NCI-H2196 treated with DMSO at 0.1 percent for 48 hours (cell line): Measurements from ENCODE around the gene ACSS1.

ENCODE experiments used
- DNase-seq: peaks from one replicate; lab custom pipeline; 2025; ENCODE audit not compliant: unreplicated experiment; lab: John Stamatoyannopoulos, UW

ACSS1 gene

DNA sequence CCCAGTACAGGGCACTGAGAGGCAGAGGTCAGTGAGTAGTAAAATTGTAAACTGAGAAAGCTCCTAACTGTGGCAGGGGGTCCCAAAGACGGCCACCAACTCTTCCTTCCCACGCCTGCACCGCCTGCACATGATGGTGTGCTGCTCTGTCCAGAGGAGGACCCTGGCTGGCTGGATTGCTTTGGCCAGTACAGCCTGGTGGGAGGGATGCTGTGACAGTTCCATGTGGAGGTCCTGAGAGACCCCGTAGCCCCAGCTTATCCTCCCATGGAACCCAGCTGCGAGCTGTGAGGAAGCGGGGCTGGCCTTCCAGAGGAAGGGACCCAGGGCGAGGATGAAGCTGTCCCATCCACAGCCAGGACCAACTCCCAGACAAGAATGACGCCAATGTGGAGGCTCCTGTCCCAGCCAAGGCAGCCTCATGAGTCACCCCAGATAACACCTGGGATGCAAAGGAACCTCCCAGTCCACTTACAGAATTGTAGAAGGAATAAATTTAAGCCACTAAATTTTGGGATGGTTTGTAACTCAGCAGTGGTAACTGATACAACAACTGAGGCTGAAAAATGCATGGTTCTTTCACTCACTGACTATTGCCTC, 2.0 kb upstream of the ACSS1 start:
- DNase-seq = no peak

DNA sequence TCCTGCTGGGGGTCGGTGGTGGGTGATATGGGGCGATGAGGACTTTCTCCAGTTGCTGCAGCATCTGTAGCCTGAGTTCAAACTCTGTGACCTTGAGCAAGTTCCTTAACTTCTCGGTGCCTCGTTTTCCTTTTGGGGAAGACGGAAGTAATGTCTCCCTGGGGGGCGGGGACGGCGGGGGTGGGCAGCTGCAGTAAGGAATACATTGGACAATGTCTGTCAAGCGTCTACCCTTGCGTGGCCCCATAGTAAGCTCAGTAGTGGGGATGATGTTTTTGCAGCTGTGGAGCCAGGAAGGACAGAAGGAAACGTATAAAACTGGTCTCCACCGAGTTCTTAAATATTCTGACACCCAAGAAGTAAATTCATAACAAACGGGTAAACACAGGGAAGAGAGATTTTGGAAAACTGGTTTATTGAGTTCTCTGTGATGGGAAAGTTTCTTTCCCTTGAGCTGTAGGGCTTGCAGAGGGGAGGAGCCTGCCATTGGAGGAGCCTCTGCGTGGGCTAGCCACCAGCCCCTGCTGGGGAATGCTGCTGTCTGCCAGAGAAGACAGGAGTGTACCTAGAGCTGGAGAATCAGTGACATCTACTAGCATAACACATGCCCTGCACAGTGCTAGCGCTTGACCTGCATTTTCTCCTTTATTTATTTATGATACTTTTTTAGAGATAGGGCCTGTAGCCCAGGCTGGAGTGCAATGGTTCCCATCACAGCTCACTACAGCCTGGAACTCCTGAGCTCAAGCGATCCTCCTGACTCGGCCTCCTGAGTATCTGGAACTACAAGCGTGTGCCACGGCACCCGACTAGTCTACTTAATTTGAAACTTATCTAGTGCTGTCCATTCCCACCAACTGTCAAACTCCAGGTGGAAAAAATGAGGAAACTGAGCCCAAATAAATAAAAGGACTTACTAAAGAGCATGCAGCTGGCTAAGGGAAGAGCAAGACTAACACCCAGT, 1.2 kb upstream of the ACSS1 start:
- no peak for DNase-seq

GRCh38 chr20:25057234-25058050, 497 bp downstream of the ACSS1 start:
- no peak for DNase-seq

DNA sequence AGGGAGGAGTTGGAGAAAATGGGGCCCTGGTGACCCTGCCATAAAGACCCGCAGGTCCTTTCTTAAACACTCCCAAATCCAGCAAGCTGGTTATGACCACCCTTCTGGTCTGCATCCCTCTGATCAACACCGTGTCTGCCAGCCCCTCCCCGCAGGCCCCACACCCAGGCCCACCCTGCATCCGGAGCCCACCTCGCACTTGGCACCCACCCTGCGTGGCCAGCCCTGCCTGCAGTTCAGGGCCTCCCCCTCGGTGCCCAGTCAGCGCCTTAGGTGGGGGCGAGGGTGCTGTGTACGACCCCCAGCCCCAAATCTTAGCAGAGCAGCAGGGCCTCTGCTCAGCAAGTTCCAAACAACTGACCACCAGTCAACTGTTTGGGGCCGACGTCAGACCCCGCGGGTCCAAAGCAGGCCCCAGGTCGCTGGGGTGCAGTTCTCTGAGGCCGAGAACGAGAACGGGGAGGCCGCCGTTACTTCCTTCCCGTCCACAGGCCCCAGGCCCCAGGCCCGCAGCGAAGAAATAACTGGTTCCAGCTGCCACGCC, 1.2 kb downstream of the ACSS1 start:
- DNase-seq = no peak

GRCh38 chr20:25055711-25056495, 2.0 kb downstream of the ACSS1 start:
- no peak for DNase-seq

GRCh38 chr20:25054995-25055629, 2.8 kb downstream of the ACSS1 start:
- DNase-seq = no peak

DNA sequence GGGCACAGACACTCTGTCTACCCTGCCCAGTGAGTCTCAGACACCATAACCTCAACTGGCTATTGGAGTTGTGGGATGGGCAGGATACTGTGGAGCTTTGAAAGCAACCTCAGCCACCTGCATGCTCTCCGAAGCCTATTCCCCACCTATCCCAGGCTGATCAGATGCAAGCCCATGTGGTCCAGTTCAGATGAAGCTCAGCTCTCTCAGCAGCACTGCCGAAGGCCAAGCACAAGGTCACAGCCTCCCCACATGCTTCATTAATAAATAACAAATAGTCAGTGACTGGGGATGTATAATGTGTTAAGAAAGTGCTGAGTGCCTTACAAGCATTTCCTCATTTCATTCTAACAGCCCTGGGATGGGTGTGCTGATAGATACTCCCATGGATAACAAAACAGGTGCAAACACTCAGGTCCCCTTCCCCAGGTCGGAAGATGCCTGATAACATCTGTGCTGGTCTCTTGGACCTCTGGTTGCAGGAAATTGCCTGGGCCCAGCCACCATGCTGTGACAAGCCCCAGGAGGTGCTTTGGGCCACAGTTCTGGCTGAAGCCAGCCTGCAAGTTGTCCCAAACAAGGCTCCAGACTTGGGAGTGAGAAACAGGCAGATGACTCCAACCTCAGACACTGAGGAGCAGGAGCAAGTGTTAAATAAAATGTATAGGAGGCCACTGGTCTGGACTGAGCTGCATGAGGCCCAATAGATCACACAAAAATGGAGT, 3.7 kb downstream of the ACSS1 start:
- DNase-seq = no peak

DNA sequence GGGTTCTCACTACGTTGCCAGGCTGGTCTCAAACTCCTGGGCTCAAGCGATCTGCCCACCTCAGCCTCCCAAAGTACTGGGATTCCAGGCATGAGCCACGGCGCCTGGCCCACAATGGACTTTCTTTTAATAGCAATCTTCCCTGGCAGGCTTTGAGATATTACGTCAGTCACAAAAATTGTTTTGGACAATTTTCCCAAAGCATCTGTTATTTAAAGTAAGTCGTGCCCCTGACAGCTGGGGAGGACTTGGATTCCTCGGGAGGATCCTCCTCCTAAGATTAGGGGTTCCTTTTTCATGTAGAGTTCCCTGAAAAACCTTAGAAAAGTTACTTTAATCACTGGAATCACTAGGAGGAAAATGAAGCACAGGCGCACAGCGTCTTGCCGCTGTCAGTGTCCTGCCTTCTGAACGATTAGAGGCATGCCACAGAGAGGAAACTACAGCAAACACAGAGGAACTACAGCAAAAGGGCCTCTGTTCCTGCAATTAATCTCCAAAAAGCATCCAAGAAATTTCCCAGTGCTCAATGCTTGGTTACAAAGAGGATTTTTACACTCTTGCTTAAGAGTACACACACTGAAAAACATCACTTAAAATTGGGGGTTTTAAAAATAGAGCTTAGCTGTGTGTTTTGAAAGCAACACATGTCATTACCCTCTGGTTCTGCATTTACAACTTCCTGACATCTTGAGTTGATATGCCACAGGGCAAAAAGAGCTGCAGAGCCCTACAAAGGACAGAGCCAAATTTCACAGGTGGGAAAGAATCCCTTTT, 4.5 kb downstream of the ACSS1 start:
- no peak for DNase-seq

GRCh38 chr20:25052255-25053194, 5.4 kb downstream of the ACSS1 start:
- DNase-seq = no peak

DNA sequence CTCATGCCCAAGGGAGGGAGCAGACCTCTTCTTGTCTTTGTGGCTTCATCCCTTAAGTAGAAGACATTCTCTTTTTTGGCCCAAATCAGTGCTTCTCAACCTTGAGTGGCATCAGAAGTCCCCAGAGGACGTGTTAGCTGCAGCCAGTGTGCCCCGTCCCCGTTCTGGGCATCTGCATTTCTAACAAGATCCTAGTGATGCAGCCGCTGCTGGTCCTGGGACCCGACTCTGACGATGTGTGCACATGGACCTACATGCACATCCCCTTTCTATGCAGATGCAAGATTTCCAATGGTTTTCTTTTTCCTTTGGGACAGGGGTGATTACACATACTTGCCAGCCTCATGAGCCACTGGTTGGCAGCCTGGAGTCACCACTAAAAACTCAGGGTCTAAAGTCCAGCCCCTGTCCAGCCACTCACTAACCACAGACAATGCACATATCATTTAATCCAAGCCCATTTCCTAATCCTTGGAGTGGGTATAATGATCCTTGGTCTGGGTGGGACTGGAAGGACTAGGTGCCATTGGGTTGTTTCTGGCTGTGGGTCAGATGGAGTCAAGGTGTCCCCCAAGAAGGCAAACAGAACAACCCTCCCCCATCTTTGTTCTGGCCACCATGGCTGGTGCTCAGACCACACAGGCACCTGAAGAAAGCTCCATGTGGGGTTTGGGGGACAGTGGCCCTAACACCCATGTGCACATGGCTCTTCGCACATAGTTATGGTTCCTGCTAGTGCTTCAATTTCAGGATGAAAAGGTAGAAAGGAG, 6.4 kb downstream of the ACSS1 start:
- DNase-seq = no peak

DNA sequence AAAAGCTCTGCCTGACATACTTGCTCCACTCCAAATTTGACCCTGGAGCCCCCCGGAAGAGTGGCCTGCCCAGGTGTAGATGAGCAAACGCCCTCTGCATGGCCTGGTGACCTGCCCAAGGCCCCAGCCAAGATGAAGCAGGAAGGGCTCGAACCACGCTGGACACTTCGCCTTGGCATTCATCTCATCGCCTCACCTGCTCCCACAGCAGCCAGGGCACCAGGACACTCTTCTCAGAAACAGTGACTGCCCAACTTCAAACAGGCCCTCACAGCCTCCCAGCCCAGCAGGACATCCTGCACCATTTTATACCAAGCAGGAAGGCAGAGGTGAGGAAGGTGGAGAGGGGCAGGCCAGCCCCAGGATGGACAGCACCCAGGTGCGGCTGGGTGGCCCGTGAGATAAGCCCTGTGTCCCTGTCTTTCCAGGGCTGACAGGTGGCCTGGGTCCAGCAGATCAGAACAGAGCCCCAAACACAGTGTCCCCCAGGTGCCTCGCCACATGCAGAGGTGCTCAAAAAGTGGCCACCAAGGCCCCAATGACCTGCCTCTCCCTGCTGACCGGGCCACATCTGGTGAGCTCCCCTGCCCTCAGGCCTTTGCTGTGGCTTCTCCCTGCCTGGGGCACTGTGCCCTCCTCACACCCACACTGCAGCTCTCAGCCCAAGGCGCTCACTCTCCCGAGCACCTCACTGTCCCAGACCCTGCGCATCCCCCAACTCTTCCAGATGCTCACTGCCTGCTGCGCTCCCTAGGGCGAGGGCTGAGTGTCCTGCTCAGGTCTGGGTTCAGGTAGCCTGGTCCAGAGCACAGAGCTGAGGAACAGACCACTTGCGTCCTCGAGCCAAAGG, 7.2 kb downstream of the ACSS1 start:
- DNase-seq = no peak

DNA sequence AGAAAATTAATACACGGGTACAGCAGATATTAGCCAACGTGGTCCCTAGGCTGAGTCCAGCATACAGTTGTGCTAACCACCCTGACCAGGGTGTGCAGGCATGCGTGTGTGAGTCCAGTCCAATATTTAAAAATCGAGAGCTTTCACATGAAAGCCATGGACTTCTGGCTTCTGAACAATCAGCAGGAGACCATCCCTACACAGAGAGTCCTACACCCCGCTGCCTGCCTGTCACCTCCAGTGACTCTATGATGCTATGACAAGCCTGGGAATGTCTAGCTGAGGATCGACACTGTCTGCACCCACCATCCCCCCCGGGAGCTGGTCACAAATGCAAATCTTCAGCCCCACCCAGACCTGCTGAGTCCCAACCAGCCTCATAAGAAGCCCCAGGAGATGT, 7.9 kb downstream of the ACSS1 start:
- DNase-seq = no peak

DNA sequence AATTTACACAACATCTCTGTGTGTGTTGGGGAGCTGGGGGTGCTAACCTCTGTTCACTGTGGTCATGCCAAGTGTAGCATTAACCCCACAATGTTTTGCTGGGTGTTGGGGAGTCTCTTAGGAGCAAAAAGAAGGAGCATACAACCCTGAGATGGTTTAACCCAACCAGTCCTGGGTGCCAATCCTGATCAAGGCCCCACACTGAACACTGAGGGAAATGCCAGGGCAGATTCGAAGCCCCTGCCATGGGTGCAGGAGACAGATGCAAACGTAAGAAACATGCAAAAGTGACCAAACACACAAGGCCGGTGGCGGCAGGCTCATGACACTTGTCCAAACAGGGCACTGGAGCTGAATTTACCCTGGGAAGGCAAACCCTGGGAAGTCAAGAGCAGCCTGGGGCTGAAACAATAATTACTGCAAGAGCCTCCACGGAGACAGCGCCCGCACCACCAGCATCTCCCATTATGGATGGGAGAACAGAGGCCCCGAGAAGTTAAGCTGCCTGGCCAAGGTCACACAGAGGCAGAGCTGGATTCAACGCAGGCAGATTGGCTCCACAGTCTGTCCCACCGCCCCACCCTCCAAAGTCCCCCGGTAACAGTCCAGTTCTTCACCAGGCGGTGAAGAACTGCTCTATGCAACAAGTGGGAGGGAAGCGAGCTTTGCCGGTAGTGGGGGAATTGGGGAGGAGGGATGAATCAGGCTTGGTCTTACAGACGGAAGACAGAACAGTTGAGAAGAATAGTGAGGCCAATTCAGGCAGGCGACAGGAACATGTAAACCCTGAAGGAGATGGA, 8.5 kb downstream of the ACSS1 start:
- DNase-seq = no peak

GRCh38 chr20:25048519-25048952, 9.4 kb downstream of the ACSS1 start:
- no peak for DNase-seq

DNA sequence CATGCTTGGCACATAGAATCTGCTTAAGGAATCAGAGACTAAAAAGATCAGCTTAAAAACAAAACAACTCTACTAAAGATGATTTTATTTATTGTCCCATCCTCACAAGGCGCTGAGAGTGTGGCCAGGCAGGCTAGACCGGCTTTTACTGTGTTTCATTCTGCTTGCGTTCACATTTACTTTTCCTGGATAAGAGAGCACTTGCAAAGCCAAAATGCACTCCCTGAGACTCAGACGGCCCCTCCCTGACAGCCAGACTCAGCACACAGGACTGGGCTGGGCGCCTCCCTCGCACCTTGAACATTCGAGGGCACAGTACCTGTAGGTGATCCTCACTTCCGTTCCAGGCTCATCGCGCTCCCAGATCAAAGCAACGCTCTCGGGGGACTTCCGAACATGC, 10.2 kb downstream of the ACSS1 start:
- DNase-seq = no peak
